HFFc6 (cell line): ENCODE measurements around the gene SHLD1. TPM values are rescaled to one million over a fixed set of nuclear protein-coding genes. Genes with fewer than 3 reads are reported as not detected.
A peak's percentile ranks its signal among the peaks of the same experiment; 100 is the strongest.

Experiments
- DNase-seq: peaks from one replicate; pipeline ENCODE4 v3.0.0-alpha.2; 2018
- H3K27ac Mint-ChIP-seq: 2 replicates; pipeline ENCODE4 v1.8.0; 2020; ENCODE audit warnings: mild to moderate bottlenecking, mixed read lengths
- H3K27me3 Mint-ChIP-seq: 2 replicates; pipeline ENCODE4 v1.8.0; 2021; ENCODE audit warnings: mild to moderate bottlenecking, moderate library complexity, mixed read lengths; ENCODE audit not compliant: insufficient read depth
- H3K36me3 Mint-ChIP-seq: 2 replicates; pipeline ENCODE4 v1.8.0; 2021; ENCODE audit warnings: low read depth, mixed read lengths
- H3K4me1 Mint-ChIP-seq: 2 replicates; pipeline ENCODE4 v1.8.0; 2020; ENCODE audit warnings: low read depth, mixed read lengths
- H3K4me3 Mint-ChIP-seq: 2 replicates; pipeline ENCODE4 v1.8.0; 2020; ENCODE audit warnings: mild to moderate bottlenecking, moderate library complexity, mixed read lengths
- H3K9me3 Mint-ChIP-seq: 2 replicates; pipeline ENCODE4 v1.8.0; 2020; ENCODE audit warnings: mild to moderate bottlenecking, mixed read lengths
- CTCF ChIP-seq: fragments of 200-600 bp; sonication (generic); IDR thresholded peaks from 2 replicates; pipeline ENCODE4 v1.5.0; 2021; ENCODE audit warnings: antibody characterized with exemption, mild to moderate bottlenecking
- total RNA-seq, 6 experiments: library from RNA; stranded (reverse); fragmentation: NEBNext Ultra II Directional; extraction: Animal tissue kit (Norgen Biotek cat#: 25700); gene quantifications; 2 replicates in 1 of 6; 3 replicates in 5 of 6; pipeline ENCODE4 v1.2.3, GENCODE V29; 2021

Gene SHLD1
- total RNA-seq, 6 experiments from 2014 or later: 3.5 to 4.4 (median 3.8) TPM

GRCh38 chr20:5710551-5710950 is 39.6 kb upstream of the SHLD1 start:
- Mint-ChIP-seq H3K4me1 (no peaks in the 10 kb centered on the region), H3K27me3 (peaks cover 12% of the 10 kb centered on the region), H3K36me3 (no peaks in the 10 kb centered on the region), H3K27ac (no peak overlapping the region), H3K4me3 (no peak overlapping the region), H3K9me3 (no peaks in the 10 kb centered on the region)
- DNase-seq: no peak
- no peak for TF ChIP-seq CTCF

- Mint-ChIP-seq H3K9me3 (no peaks in the 10 kb centered on the region; the same call in 1 of the 2 replicates), H3K27me3 (peaks cover 22% of the 10 kb centered on the region), H3K27ac (no peak overlapping the region), H3K4me1 (no peaks in the 10 kb centered on the region), H3K36me3 (no peaks in the 10 kb centered on the region), H3K4me3 (no peak overlapping the region)
- DNase-seq: peak; percentile 7
- no peak for TF ChIP-seq CTCF
Measured at GRCh38 chr20:5714261-5715041, 35.8 kb upstream of the SHLD1 start.

- Mint-ChIP-seq H3K9me3 (no peaks in the 10 kb centered on the region; the same call in 1 of the 2 replicates), H3K4me1 (peaks cover 7% of the 10 kb centered on the region), H3K36me3 (no peaks in the 10 kb centered on the region), H3K4me3 (no peak overlapping the region), H3K27ac (no peak overlapping the region), H3K27me3 (peaks cover 24% of the 10 kb centered on the region)
- TF ChIP-seq CTCF: no peak
- DNase-seq: no peak
Measured at GRCh38 chr20:5715071-5715841, 34.9 kb upstream of the SHLD1 start.

GRCh38 chr20:5716953-5717352 is 33.2 kb upstream of the SHLD1 start:
- no peak for TF ChIP-seq CTCF
- no peak overlapping the region for H3K27ac Mint-ChIP-seq

GRCh38 chr20:5718896-5719595 is 31.2 kb upstream of the SHLD1 start:
- peaks cover 9% of the 10 kb centered on the region for H3K4me1 Mint-ChIP-seq
- H3K27ac Mint-ChIP-seq: no peak overlapping the region
- H3K27me3 Mint-ChIP-seq: peaks cover 16% of the 10 kb centered on the region
- no peak for DNase-seq
- no peak for TF ChIP-seq CTCF
- H3K9me3 Mint-ChIP-seq: no peaks in the 10 kb centered on the region; the same call in 1 of the 2 replicates
- H3K4me3 Mint-ChIP-seq: no peak overlapping the region
- no peaks in the 10 kb centered on the region for H3K36me3 Mint-ChIP-seq

More at GRCh38 chr20:5716953-5717352, 33.2 kb upstream of the SHLD1 start:
- peaks cover 21% of the 10 kb centered on the region for H3K27me3 Mint-ChIP-seq
- H3K4me1 Mint-ChIP-seq: peaks cover 9% of the 10 kb centered on the region
- no peak overlapping the region for H3K4me3 Mint-ChIP-seq
- no peaks in the 10 kb centered on the region for H3K36me3 Mint-ChIP-seq
- DNase-seq: no peak
- H3K9me3 Mint-ChIP-seq: no peaks in the 10 kb centered on the region; the same call in 1 of the 2 replicates
